Esophagus muscularis mucosa (tissue), 4 donors: ENCODE data around the gene DAND5.

Source experiments
- EP300 ChIP-seq: sonication (generic); formaldehyde crosslinking; IDR thresholded peaks from one replicate; pipeline ENCODE4 v1.6.1; 2017; ENCODE audit warnings: antibody characterized with exemption
- POLR2A ChIP-seq: fragments of 450-650 bp; IDR thresholded peaks from one replicate; pipeline ENCODE4 v1.6.1; 2017; ENCODE audit warnings: antibody characterized with exemption, moderate library complexity, mild to moderate bottlenecking, low read depth
- POLR2AphosphoS5 ChIP-seq, 2 donors: sonication (generic); formaldehyde crosslinking; IDR thresholded peaks; one replicate each; pipeline ENCODE4 v1.6.1; 2017; ENCODE audit warnings: antibody characterized with exemption in 2 of 2
- TF ChIP-seq, protein P1 (sequence below), 3 experiments: fragments of 200-600 bp in 2 of 3; fragments of 450-650 bp in 1 of 3; sonication (generic) in 2 of 3; IDR thresholded peaks; one replicate each; pipeline ENCODE4 v1.5.1; 2017 to 2019; ENCODE audit warnings: antibody characterized with exemption in 3 of 3, mild to moderate bottlenecking in 2 of 3, moderate library complexity in 1 of 3

DNA sequence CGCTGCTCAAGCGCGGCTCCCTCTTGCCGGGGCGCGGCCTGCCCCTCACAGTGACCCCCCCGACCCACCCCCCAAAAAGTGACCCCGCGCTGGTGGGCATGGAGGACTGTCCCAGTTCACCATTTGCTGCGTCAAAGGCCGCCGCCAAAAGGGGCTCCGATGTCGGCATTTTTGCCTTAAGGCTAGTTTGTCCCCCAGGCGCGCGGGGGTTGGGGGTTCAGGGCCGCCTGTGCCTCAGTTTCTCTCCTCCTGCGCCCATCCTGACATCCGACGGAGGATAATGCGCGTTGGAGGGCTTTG lies 43.0 kb downstream of the DAND5 start:
- TF ChIP-seq POLR2AphosphoS5 (IDR thresholded peaks at IDR 0.05): no peak
- TF ChIP-seq, protein P1, sequence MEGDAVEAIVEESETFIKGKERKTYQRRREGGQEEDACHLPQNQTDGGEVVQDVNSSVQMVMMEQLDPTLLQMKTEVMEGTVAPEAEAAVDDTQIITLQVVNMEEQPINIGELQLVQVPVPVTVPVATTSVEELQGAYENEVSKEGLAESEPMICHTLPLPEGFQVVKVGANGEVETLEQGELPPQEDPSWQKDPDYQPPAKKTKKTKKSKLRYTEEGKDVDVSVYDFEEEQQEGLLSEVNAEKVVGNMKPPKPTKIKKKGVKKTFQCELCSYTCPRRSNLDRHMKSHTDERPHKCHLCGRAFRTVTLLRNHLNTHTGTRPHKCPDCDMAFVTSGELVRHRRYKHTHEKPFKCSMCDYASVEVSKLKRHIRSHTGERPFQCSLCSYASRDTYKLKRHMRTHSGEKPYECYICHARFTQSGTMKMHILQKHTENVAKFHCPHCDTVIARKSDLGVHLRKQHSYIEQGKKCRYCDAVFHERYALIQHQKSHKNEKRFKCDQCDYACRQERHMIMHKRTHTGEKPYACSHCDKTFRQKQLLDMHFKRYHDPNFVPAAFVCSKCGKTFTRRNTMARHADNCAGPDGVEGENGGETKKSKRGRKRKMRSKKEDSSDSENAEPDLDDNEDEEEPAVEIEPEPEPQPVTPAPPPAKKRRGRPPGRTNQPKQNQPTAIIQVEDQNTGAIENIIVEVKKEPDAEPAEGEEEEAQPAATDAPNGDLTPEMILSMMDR (IDR thresholded peaks at IDR 0.05): no peak
- TF ChIP-seq POLR2A: no peak
- TF ChIP-seq EP300: no peak
